GM12878 (cell line): Measurements from ENCODE around the gene PRKAR2B. TPM values are rescaled to one million over a fixed set of nuclear protein-coding genes. Genes with fewer than 3 reads are reported as not detected.

Experiments
- ATAC-seq: fragments of 200-7000 bp; cut with Tn5 transposase; 3 replicates; pipeline ENCODE4 v1.9.1; 2020; ENCODE audit warnings: mild to moderate bottlenecking, moderate library complexity
- BruUV-seq: library from RNA; stranded (reverse); fragments of 400-500 nt; replicated peaks from 2 replicates; lab custom pipeline; 2021; lab: Mats Ljungman, UMichigan
- CTCF ChIA-PET: fragments of 300-600 bp; sonication (Branson Sonifier 250); formaldehyde crosslinking; extraction: SDS; loops from one replicate; lab custom pipeline; 2021; ENCODE audit warnings: inconsistent platforms; lab: Yijun Ruan, JAX
- POLR2A ChIA-PET: fragments of 350-600 bp; formaldehyde crosslinking; extraction: SDS; loops from one replicate; lab custom pipeline; 2021; ENCODE audit warnings: inconsistent platforms; lab: Charles Lee
- RAD21 ChIA-PET: fragments of 300-600 bp; sonication (Branson Sonifier 250); formaldehyde crosslinking; loops from one replicate; lab custom pipeline; 2023; ENCODE audit warnings: antibody characterized with exemption; ENCODE audit not compliant: unreplicated experiment; lab: Charles Lee
- SMC1A ChIA-PET: fragments of 300-600 bp; sonication (Branson Sonifier 250); formaldehyde crosslinking; loops from one replicate; lab custom pipeline; 2023; ENCODE audit not compliant: unreplicated experiment, uncharacterized antibody; lab: Charles Lee
- DNase-seq: peaks from one replicate; pipeline ENCODE4 v3.0.0-alpha.2; 2011; ENCODE audit warnings: low read depth, low spot score
- FAIRE-seq: peaks from 3 replicates; lab custom pipeline; 2011; peaks lifted over from hg19 to GRCh38; lab: Jason Lieb, UNC
- H2AFZ ChIP-seq: 2 replicates; pipeline ENCODE4 v1.6.0; 2011; ENCODE audit warnings: low read depth, low read length, control low read depth; ENCODE audit not compliant: control insufficient read depth
- H3K27ac ChIP-seq: 2 replicates; pipeline ENCODE4 v1.5.1; 2011; ENCODE audit warnings: control low read depth; ENCODE audit not compliant: control insufficient read depth, insufficient read depth
- H3K27me3 ChIP-seq, 2 experiments: replicated peaks in 1 of 2; 2 replicates each; pipeline versions ENCODE4 v1.6.0 to v1.6.1; 2011; ENCODE audit warnings: low read length in 1 of 2; ENCODE audit not compliant: control insufficient read depth in 2 of 2, insufficient read depth in 2 of 2
- H3K36me3 ChIP-seq, 2 experiments: 2 replicates each; pipeline ENCODE4 v1.5.1; 2011; ENCODE audit warnings: low read length in 1 of 2; ENCODE audit not compliant: control insufficient read depth in 2 of 2, insufficient read depth in 2 of 2
- H3K4me1 ChIP-seq: 2 replicates; pipeline ENCODE4 v1.6.1; 2011; ENCODE audit warnings: mild to moderate bottlenecking, low read length, moderate library complexity, mixed read lengths; ENCODE audit not compliant: control insufficient read depth, insufficient read depth
- H3K4me2 ChIP-seq: 2 replicates; pipeline ENCODE4 v1.6.0; 2011; ENCODE audit warnings: control low read depth; ENCODE audit not compliant: control insufficient read depth, insufficient read depth
- H3K4me3 ChIP-seq: fragments of 200-600 bp; sonication (generic); 2 replicates; pipeline ENCODE4 v1.5.1; 2016
- H3K79me2 ChIP-seq: 2 replicates; pipeline ENCODE4 v1.6.0; 2011; ENCODE audit warnings: low read length; ENCODE audit not compliant: control insufficient read depth, insufficient read depth
- H3K9ac ChIP-seq: 2 replicates; pipeline ENCODE4 v1.8.0; 2011; ENCODE audit warnings: low read length, control low read depth, mixed read lengths; ENCODE audit not compliant: control insufficient read depth, insufficient read depth
- H3K9me3 ChIP-seq: replicated peaks from 3 replicates; pipeline ENCODE4 v1.5.1; 2011; ENCODE audit warnings: mild to moderate bottlenecking, low read length; ENCODE audit not compliant: control insufficient read depth, insufficient read depth
- H4K20me1 ChIP-seq: 2 replicates; pipeline ENCODE4 v1.6.0; 2011; ENCODE audit not compliant: control insufficient read depth, insufficient read depth
- ASH2L ChIP-seq: fragments of 300-600, 200-600 bp; sonication (generic); IDR thresholded peaks from 2 replicates; pipeline ENCODE4 v1.6.1; 2017; ENCODE audit warnings: low read depth, mild to moderate bottlenecking, borderline replicate concordance
- CEBPB ChIP-seq, 2 experiments: fragments of 150-350 bp in 1 of 2; IDR thresholded peaks; 2 replicates each; pipeline ENCODE4 v1.6.1; 2012 to 2014; ENCODE audit warnings: low read depth in 2 of 2, low read length in 2 of 2, borderline replicate concordance in 1 of 2, inconsistent platforms in 1 of 2
- EED ChIP-seq: sonication (generic); IDR thresholded peaks from 2 replicates; pipeline ENCODE4 v1.6.1; 2016; ENCODE audit warnings: antibody characterized with exemption, low read depth
- EZH2 ChIP-seq: IDR thresholded peaks from 2 replicates; pipeline ENCODE4 v1.6.1; 2012; ENCODE audit warnings: low read depth, mild to moderate bottlenecking, control low read depth, inconsistent platforms, low read length, borderline replicate concordance; ENCODE audit not compliant: control insufficient read depth
- IKZF1 ChIP-seq: fragments of 450-650 bp; conservative IDR thresholded peaks from 2 replicates; pipeline ENCODE4 v1.6.1; 2017; ENCODE audit warnings: antibody characterized with exemption, mild to moderate bottlenecking
- IRF5 ChIP-seq: fragments of 450-650 bp; IDR thresholded peaks from 2 replicates; pipeline ENCODE4 v1.6.1; 2017; ENCODE audit warnings: borderline replicate concordance
- KLF5 ChIP-seq: fragments of 450-650 bp; IDR thresholded peaks from 2 replicates; pipeline ENCODE4 v1.6.1; 2014; ENCODE audit warnings: mild to moderate bottlenecking; ENCODE audit not compliant: partially characterized antibody
- MAX ChIP-seq: IDR thresholded peaks from 2 replicates; pipeline ENCODE4 v1.6.1; 2012; ENCODE audit warnings: low read depth, low read length, improper control_type of control experiment
- MEF2A ChIP-seq: IDR thresholded peaks from 2 replicates; pipeline ENCODE4 v1.6.1; 2011; ENCODE audit warnings: low read depth, mild to moderate bottlenecking, low read length, moderate library complexity; ENCODE audit not compliant: insufficient read depth
- MYC ChIP-seq: IDR thresholded peaks from 2 replicates; pipeline ENCODE4 v1.6.1; 2011; ENCODE audit warnings: mild to moderate bottlenecking, low read length, moderate library complexity, inconsistent platforms; ENCODE audit not compliant: insufficient read depth, insufficient replicate concordance, insufficient read length, severe bottlenecking
- STAT1 ChIP-seq: fragments of 450-650 bp; conservative IDR thresholded peaks from 2 replicates; pipeline ENCODE4 v1.6.1; 2014; ENCODE audit warnings: antibody characterized with exemption, mild to moderate bottlenecking
- ZNF24 ChIP-seq: fragments of 450-650 bp; IDR thresholded peaks from 2 replicates; pipeline ENCODE4 v1.6.1; 2017; ENCODE audit warnings: antibody characterized with exemption, mild to moderate bottlenecking
- WGBS: methylation state at CpG from one replicate; pipeline ENCODE4 v1.1.6; 2016; ENCODE audit warnings: low lambda C conversion rate; ENCODE audit not compliant: insufficient replicate concordance, insufficient coverage; ENCODE audit errors: missing lambda C conversion rate; 5-methylcytosine and 5-hydroxymethylcytosine counted together
- in situ Hi-C: fragments of 300-500 bp; cut with MboI; formaldehyde crosslinking; loops from 9 replicates; pipeline ENCODE4 v1.14.3; 2018; ENCODE audit warnings: mixed read lengths
- intact Hi-C: fragments of 100-400 bp; cut with micrococcal nuclease; formaldehyde crosslinking; loops from one replicate; pipeline ENCODE4 v1.14.2; 2022; ENCODE audit not compliant: unreplicated experiment
- polyA plus RNA-seq, 11 experiments: library from polyadenylated mRNA; depleted of rRNA in 4 of 11; unstranded in 6 of 11; stranded (reverse) in 5 of 11; fragments of >200 nt; fragmentation: Nextera tagmentation in 4 of 11; fragmentation: Illumina TruSeq in 1 of 11; extraction: Ambion mirVana in 4 of 11; extraction: Trizol in 1 of 11; gene quantifications; 1 replicate in 1 of 11; 2 replicates in 10 of 11; pipeline versions ENCODE4 v1.2.1 to v1.2.3, GENCODE V29; 2011 to 2016; ENCODE audit warnings: inconsistent platforms in 2 of 11, missing spikeins in 2 of 11, low read depth in 1 of 11
- total RNA-seq, 4 experiments: library from RNA; depleted of rRNA in 3 of 4; stranded (reverse); fragments of >200 nt in 3 of 4; fragmentation: Illumina TruSeq in 1 of 4; extraction: Trizol in 1 of 4; gene quantifications; 2 replicates each; pipeline versions ENCODE4 v1.2.1 to v1.2.3, GENCODE V29; 2013 to 2021

Gene PRKAR2B
- total and polyA plus RNA-seq, 10 of the 15 experiments (the other 5 are each of a cell fraction or from before 2014, with no cell fraction given) = 0.01 to 0.18 (median 0.04) TPM; not detected in 4

DNA sequence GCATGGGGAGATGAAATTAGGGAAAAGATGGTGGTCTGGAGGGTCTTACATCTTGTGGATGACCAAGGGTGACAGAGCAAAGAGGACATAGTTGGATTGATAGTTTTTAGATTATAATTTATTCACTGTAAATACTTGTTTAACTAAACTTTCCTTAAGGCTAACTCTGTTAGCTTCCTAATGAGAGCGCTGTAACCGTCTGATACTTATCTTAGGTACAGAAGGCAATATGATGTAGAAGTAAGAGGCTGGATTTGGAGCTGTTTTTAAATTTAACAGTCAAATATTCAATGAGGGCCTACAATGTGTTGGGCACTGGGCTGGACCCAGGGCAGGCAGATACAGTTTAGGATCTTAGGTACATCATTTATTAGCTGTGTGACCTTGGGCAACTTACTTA, 36.0 kb downstream of the PRKAR2B start:
- Histone ChIP-seq H3K9ac (no peak overlapping the region), H3K27ac (no peak overlapping the region), H3K79me2 (no peaks in the 10 kb centered on the region), H3K36me3 (no peaks in the 10 kb centered on the region), H3K4me1 (no peaks in the 10 kb centered on the region), H3K9me3 (no peaks in the 10 kb centered on the region), H3K27me3 (no peaks in the 10 kb centered on the region), H4K20me1 (no peaks in the 10 kb centered on the region)
- in situ Hi-C loops (no loop called here), intact Hi-C loops (no loop called here)
- no peak for ATAC-seq
- CTCF ChIA-PET = interaction anchor here (0.7 to 2.5 kb wide), 3 partner anchors 67 to 169 kb away, joined by 3 to 10 read pairs (median 5); no protein-coding TSS in a partner anchor
- DNase-seq = no peak
- BruUV-seq = no TSS peak
- TF ChIP-seq ASH2L = no peak
- TF ChIP-seq STAT1 = no peak
- TF ChIP-seq CEBPB (IDR thresholded peaks at IDR 0.05; ENCODE audit: borderline replicate concordance in 1 of 2, low read depth in 2 of 2, low read length in 2 of 2) = no peak
- TF ChIP-seq ZNF24 = no peak
- no peak for TF ChIP-seq KLF5
- TF ChIP-seq MEF2A = no peak
- TF ChIP-seq IRF5 = no peak
- no peak for TF ChIP-seq EZH2
- TF ChIP-seq EED = no peak
- no peak for TF ChIP-seq MYC
- TF ChIP-seq IKZF1 = no peak
- no peak for TF ChIP-seq MAX
- TF ChIP-seq, all 136 proteins: peak for 0
- Histone ChIP-seq H3K4me3 (no peak overlapping the region), H2AFZ (no peak overlapping the region), H3K4me2 (no peak overlapping the region)
- SMC1A ChIA-PET = interaction anchor here (1.2 kb wide), 1 partner anchor 43 kb away, joined by 3 read pairs; no protein-coding TSS in a partner anchor
- POLR2A ChIA-PET = no interaction called here
- RAD21 ChIA-PET = no interaction called here
- FAIRE-seq = no peak
- WGBS = 88% methylated on average over 2 of the region's 2 CpGs
